ENCODE results near the gene COA1.

GRCh38 chr7:43758822-43759683, 29.7 kb upstream of the COA1 start:
- TF ChIP-seq EZH2 (IDR thresholded peaks at IDR 0.05; ENCODE audit: insufficient read depth, poor library complexity, severe bottlenecking) (no peak), EZH2phosphoT487 (IDR thresholded peaks at IDR 0.05; ENCODE audit: insufficient read depth, low read depth) (no peak)
